Measurements from ENCODE around the gene GPR55.

The GPR55 gene

DNA sequence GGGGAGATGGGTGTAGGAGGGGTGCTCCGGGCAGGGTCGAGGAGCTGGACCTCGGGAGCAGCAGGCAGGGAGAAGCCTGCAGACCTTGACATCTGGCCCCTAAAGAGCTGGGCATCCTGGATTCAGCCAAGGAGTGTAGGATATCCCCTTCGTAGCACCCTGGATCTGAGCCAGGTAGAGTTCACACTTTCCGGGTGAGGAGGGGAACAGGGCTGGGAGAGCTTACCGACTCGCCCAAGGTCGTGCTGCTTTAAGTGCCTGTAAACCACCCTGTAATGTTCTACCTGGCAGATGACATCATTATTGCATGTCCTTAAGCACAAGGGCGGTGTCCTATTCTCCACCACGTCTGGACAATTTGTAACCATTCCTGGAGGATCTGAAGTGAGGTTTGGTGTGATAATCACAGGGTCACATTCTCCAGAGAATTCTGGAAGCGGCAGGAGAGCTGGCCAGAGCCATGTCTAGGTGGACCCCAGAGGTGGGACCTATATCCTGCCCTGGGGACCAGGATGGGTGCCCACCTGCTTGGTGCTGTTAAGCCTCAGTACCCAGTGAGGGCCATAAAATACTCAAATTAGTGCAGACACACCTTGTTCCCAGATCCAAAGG, 45.7 kb downstream of the GPR55 start:
- no peak for DNase-seq (ENCODE audit: low spot score)

DNA sequence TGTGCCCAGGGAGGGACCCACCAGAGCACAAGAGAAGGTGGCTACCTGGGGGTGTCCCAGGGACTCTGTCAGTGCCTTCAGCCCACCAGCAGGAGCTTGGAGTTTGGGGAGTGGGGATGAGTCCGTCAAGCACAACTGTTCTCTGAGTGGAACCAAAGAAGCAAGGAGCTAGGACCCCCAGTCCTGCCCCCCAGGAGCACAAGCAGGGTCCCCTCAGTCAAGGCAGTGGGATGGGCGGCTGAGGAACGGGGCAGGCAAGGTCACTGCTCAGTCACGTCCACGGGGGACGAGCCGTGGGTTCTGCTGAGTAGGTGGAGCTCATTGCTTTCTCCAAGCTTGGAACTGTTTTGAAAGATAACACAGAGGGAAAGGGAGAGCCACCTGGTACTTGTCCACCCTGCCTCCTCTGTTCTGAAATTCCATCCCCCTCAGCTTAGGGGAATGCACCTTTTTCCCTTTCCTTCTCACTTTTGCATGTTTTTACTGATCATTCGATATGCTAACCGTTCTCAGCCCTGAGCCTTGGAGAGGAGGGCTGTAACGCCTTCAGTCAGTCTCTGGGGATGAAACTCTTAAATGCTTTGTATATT, 46.3 kb downstream of the GPR55 start:
- no peak for DNase-seq (ENCODE audit: low spot score)

DNA sequence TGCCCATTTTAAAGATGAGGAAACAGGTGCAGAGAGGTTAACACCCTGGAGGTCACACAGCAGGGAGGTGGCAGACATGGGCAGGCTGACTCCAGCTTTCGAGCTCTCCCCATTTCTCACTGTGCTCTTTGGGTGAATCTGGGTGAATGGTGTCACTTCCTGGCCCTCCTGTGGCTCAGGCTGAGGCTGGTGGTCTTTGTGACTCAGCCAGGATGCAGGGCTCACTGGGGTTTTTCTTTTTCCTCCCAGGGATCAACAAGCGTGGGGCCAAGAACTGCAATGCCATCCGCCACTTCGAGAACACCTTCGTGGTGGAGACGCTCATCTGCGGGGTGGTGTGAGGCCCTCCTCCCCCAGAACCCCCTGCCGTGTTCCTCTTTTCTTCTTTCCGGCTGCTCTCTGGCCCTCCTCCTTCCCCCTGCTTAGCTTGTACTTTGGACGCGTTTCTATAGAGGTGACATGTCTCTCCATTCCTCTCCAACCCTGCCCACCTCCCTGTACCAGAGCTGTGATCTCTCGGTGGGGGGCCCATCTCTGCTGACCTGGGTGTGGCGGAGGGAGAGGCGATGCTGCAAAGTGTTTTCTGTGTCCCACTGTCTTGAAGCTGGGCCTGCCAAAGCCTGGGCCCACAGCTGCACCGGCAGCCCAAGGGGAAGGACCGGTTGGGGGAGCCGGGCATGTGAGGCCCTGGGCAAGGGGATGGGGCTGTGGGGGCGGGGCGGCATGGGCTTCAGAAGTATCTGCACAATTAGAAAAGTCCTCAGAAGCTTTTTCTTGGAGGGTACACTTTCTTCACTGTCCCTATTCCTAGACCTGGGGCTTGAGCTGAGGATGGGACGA, 47.1 kb downstream of the GPR55 start:
- DNase-seq (ENCODE audit: low spot score): no peak

DNA sequence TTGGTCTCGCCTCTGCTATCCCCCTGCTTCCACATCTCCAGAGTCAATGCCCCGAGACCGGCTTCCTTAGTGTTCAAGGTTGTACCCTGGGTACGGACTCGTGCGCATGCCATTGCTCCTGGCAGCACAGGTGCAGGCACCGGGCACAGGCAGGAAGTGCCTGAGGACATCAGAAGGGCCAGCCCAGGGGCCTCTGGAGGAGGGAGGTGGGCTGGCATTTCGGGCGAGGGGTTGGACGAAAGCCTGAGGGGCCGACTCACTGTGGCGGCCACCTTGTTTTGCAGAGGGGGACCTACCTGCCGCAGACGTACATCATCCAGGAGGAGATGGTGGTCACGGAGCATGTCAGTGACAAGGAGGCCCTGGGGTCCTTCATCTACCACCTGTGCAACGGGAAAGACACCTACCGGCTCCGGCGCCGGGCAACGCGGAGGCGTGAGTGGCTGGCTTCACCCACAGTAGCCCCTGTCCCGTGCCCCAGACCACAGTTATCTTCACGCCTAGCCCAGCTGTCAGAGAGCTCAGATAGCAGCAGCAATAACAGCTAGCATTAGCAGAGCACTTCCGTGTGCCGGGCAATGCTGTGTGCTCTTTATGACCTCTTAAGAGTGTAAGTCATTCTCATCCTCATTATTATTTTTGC, 47.8 kb downstream of the GPR55 start:
- no peak for DNase-seq (ENCODE audit: low spot score)

DNA sequence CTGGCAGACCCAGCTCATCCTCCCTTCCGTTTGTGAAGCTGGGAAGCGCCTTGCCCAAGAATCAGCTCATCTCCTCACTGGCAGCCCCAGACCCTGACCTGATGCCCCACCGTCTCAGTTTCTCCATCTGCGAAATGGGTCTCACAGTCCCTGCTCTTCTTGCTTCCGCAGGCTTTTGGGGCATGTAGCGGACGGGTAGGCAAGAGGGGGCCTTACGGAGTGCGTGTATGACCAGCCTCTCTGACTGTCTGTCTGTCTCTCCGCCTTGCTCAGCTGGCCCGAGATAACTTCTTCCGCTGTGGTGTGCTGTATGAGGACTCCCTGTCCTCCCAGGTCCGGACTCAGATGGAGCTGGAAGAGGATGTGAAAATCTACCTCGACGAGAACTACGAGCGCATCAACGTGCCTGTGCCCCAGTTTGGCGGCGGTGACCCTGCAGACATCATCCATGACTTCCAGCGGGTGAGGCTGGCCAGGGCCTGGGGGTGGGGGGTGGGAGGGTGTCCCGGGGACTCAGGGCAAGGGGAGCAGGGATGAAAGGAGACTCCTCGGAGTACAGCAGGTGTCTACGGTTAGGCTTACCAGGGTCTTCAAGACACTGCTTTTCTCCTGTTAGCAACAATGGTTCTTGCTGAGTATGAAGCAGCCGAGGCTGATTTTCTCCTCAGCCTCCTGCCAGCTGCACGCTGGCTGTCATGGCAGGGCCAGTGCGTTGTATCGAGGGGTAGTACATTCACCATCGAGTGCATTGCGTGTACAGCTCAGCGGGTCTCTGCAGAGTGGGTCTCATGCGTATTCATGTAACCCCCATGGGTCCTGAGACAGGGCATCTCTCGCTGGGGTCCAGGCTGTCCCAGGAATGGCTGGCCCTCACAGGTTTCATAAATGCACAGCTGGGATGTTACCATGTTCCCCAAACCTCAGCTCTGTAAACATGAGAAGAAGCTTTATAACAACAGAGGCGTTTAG, 49.4 kb downstream of the GPR55 start:
- no peak for DNase-seq (ENCODE audit: low spot score)

DNA sequence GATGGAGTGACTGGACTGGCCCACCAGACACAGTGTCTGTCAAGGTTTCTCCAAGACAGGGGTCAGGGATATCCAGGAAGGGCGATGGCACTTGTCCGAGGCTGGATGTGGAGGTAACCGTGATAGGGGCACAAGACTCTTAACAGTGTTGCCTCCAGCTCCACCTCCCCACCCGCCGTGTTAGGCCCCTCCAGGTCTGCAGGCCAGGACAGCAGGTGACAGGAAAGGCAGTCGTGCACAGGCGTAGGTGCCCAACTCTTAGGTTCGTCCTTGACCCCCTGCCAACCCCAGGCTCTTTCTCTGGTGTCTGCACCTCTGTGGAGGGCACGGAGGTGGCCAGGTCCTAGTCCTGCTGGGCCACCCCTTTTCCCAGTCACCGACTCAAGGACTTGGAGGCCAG, 50.2 kb downstream of the GPR55 start:
- DNase-seq (ENCODE audit: low spot score): no peak

DNA sequence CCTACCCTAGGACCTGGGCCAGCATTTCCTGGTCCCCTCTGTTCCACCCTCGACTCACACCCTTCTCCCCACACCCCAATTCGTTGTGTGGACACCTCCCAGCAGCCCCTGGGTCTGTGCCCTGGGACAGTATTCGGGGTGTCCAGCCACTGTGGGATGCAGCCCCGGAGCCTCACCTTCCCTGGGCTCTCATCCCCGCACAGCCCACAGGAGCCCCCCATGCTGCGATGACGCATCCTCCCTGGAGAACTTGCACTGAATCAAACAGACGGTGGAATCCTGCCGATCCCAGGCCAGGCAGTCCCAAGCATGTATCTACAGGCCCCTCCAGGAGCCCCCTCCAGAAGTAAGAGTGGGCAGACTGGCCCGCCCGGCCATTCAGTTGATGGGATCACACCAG, 50.6 kb downstream of the GPR55 start:
- DNase-seq (ENCODE audit: low spot score): no peak

DNA sequence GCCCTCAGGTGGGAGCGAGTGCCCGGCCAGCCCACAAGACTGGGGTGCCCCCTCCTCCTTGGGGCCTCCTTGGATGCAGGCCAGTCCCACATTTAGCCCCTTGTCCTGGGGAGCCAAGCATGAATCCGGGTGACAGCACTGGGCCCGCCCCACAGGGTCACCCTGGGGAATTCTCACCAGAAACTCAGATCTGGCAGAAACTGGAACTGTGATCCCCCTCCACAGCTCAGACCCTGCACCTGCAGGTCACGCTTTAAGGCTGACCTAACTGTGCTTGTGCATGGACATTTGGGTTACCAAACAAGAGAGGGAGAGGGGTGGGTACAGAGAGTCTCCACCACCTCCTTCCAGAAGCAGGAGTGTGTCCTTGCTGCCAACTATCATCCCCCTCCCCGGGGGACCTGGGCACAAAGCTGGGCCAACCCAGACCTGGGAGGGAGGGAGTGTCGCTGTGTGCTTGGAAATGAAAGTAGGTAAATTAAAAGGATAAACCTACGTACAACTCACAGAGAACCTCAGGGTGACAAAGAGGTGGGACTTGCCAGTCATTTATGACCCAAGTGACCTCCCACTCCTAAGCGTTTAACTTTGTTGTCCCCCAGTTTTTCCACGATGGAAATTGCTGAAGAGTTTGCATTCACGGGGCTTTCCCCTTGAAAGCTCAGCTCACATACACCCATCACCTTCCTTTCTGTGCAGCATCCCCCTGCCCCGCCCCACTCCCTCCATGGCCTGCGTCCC, 51.2 kb downstream of the GPR55 start:
- DNase-seq (ENCODE audit: low spot score): no peak

DNA sequence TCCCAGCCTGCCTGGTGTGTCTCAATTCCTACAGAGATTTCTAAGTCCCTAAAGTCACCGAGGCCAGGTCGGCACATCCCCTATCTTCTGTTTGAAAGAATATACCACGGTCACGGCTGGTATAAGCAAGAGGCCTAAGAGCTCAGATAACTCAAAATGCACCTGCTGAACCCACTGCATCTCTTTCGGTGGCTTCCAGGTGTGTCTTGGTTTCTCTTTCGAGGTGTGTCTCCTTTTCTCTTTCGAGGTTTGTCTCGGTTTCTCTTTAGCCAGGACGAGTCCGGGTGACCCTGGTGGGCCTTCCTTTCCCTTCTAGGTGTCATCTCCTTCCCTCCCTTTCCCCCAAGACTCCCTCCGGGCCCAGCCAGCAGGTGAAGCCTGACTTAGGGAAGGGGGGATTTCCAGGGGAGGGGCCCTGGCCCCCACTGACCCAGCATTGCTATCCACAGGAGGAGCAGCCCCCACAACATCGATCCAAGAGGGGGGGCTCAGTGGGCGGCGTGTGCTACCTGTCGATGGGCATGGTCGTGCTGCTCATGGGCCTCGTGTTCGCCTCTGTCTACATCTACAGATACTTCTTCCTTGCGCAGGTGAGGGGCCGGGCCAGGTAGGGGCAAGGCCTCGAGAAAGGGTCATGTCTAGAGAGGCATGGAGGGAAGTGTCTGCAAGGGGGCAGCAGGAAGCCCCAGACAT, 51.9 kb downstream of the GPR55 start:
- no peak for DNase-seq (ENCODE audit: low spot score)

DNA sequence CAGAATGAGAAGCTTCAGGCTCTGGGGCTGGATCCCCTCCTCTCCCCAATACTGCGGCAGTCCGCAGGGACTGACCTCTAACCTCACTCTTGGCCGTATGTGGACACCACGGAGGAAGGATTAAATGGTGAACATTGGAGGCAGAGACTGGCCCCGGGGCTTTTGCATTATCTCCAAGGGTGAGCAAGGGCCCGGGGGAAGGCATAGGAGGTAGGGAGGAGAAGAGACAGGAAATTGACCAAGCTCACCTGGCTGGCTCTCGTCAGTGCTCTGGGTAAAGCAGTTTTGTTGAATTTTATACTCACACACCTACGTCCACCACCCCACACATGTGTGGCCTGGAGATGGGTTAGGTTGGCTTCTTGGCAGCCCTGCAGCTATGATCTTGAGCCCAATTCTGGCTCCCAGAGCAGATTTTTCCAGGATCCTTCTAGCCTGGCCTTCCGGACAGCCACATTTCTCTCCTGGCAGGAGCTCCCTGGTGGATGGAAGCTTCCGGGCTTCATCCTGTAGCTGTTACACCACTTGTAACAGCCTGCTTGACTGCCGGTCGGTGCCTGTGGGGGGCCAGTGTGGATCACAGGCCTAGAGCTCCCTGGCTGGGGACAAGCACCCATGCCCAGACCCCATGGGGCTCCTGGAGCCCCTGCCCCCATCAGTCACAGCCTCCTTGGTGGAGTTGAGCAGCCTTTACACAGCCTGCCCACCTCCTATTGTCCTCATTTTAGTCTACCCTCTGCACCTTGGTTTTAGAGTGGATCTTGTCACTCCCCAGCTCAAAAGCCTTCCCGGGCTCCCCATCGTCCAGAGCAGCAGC, 52.7 kb downstream of the GPR55 start:
- DNase-seq (ENCODE audit: low spot score): no peak

DNA sequence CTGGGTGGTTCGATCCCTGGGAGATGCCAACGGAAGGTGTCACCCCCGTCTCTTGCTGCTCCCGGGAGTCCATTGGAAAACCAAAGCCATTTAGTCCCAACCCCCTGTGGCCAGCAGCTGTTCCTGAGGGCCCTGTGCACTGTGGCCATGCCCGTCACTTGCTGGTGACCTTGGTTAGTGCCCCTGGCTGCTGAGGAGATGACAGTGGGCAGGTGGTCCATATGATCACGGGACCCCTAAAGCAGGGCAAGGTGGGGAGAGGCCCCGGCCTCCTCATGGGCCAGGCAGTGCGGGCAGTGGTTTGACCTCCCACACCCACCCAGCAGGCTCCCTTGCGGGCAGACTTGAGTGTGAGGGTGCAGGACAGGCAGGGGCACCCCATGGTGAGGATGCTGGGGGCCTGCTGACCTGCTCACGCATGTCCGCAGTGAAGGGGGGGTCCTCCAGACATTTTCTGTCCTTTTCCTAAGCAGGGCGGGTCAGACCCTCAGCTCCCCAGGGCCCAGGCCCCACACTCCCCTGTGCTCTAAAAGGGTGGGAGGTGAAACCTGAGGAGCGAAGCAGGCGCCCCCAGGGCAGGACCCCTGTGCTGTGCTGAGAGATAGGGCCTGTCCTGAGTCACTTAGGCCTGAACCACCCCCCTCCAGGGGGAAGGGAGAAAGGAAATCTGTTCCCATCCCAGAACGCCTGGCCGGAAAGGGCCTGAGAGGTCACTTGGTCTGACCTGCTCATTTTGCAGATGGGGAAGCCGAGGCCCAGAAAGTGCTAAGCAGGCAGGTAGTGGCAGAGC, 53.5 kb downstream of the GPR55 start:
- DNase-seq (ENCODE audit: low spot score): no peak

DNA sequence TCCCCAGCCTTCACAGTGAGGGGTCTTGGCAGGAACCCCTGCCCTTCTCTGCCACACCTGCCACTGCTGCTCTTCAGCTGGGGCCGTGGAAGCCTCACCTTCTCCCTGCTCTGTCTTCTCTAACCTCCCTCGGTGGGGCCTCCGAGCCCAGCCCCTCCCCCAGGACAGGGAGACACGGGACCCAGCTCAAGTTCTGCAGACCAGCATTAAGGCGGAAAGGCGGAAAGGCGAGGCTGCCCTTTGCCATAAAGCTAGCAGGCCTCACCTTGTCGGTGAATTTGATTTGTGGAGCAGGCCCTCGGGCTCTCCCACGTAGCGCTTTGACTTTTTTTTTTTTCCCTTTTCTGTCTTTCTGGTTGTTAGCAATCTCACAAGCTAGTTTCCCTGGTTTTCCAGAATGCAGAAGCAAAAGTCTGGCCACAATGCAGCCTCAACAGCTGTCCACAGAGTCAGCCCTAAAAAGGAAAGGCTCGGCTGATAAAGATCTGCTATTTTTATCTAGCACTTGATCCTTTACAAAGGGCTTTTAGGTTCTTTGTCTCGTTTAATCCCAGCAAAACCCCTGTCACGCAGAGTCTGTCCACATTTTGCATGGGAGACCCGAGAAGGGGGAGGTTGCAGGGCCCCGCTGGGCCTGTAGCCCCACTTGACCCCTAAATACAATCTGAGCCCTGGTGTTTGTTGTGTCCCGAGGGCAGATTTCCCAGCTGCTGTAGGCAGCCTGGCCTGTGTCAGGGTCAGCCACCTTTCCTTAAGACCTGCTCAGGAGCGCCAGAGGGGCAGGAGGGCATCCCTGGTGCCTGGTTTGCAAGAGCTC, 54.3 kb downstream of the GPR55 start:
- DNase-seq (ENCODE audit: low spot score): no peak

DNA sequence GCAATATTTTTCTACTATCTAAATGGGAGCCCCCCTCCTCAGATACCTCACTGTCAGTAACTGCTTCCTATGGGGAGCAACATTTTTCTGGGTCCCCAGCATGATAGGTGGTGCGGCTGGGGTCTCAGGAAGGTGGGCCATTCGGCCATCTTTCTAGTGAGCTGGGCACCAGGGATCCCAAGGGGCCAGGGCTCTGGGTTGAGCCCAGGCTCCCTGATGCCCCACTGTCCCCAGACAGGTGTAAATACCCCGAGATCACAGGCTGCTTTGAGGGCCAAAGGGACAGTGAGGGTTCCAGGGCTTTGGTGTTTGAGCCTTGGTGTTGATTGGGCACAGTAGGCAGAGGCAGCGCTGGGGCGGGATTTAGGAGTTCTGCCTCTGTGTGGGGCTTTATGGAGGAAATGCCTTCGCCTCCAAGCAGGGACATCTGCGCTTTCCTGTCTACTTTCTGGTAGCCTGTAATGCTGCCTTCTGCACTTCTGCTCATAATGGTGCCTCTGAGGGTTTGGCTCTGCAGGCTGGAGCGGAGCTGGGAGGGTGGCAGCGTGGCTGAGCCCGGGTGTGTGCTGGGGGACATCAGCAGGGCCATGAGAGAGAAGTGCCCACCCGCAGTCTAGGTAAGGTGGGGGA, 55.0 kb downstream of the GPR55 start:
- DNase-seq (ENCODE audit: low spot score): no peak

DNA sequence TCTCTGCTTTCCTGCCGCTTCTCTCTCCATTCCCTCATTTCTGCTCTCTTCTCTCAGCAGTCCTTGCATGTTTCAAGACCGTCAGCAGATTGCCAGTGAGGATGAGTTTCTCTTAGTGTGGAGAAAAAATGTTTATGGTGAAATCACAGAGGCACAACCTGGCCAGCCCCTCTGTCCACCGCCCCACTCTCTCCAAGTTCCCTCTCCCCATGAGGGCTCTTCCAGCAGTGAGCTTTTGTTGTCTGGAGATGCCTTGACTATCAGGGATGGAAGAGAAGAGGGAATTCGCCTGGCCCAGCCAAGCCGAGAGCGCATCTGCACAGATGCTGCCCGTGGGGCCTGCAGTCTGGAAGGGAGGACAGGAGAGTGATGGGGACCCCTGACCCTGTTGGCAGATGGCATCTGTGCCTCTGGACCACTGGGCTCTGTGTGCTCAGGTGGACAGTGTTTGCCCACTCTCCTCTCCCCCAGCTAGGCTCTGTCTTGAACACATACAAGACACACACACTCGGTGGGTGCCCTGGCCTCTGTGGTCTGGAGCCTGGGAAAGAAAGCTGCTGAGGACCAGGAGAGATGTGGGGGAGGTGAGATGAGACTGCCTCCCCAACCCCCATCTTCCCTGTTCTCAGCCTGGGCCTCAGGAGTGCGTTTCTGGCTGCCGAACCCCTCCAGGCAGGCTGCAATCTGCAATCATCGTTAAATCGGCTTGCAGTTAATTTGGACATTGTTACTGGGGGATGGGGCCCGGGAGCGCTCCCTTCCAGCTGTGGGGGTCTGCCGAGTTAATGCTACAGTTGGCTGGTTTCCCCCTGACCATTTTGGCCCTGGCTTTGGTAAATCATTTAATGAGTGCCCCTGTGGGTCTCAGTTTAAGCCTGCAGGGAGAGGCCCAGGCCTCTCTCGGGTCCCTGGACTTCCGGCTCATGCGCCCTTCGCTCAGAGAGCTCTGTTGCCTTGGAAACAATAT, 55.8 kb downstream of the GPR55 start:
- DNase-seq (ENCODE audit: low spot score): no peak

DNA sequence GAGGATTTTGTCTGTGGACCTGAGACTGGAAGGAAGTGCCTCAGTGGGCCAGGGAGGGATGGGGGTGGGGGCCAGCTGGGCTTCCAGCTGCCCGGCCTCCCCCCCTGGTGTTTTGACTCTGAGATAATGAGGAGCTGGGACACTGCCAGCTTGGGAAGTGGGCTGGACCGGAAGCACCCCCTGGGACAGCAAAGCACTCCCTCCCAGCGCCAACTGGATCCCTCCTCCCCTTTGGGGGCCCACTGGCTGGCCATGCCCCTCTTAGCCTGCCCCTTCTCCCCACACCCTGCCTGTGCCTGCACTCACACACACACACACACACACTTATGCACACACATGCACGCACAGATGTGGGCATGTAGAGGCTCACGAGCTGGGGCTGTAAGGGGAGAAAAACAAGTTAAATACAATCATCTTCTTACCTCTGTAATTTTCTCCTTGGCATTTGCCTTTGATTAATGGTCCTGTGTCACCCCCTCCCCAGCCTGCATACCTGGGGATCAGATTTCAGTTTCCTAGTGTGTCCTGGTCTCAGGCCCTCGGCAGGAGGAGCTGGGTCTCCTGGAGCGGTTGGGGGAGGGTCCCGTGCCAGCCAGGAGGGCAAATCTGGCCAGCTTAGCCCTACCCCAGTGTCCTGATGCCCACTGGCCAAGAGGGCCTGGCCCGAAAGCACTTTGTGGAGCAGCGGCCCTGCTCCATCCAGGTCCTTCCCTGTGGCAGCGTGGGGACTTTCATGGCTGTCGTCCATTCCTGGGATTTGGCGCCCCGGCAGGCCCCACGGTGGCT, 56.7 kb downstream of the GPR55 start:
- DNase-seq (ENCODE audit: low spot score): no peak

Data from GM03348 (cell line).